Hepatocyte (in vitro differentiated cells): ENCODE data around the gene TPBGL.

Experiments
- EZH2phosphoT487 ChIP-seq: fragments of 200-600 bp; sonication (generic); IDR thresholded peaks from one replicate; pipeline ENCODE4 v1.6.1; 2018; ENCODE audit warnings: antibody characterized with exemption, mild to moderate bottlenecking, low read depth, moderate library complexity; ENCODE audit not compliant: unreplicated experiment, severe bottlenecking
- TF ChIP-seq, protein P1 (sequence below): fragments of 200-600 bp; sonication (generic); IDR thresholded peaks from 2 replicates; pipeline ENCODE4 v1.5.1; 2016; ENCODE audit warnings: antibody characterized with exemption, mild to moderate bottlenecking; ENCODE audit not compliant: poor library complexity

DNA sequence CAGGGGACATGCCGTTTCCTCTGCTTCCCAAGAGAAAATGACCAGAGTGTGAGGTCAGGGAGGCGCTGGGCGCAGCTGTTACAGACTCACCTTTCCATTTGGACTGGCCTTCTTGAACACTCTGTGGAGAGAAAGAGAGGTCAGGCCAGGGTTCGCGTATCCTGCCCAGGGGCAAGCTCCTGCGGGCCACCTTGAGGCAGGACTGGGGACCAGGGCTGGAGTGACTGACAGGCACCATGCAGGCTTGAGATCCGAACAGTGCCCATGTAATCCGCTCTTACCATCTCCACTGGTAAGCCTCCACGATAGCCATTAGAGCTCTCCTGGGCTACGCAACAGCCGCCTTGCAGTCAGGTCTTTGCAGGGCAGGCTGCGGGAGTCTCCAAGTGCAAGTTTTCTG is 49.3 kb downstream of the TPBGL start:
- TF ChIP-seq, protein P1, sequence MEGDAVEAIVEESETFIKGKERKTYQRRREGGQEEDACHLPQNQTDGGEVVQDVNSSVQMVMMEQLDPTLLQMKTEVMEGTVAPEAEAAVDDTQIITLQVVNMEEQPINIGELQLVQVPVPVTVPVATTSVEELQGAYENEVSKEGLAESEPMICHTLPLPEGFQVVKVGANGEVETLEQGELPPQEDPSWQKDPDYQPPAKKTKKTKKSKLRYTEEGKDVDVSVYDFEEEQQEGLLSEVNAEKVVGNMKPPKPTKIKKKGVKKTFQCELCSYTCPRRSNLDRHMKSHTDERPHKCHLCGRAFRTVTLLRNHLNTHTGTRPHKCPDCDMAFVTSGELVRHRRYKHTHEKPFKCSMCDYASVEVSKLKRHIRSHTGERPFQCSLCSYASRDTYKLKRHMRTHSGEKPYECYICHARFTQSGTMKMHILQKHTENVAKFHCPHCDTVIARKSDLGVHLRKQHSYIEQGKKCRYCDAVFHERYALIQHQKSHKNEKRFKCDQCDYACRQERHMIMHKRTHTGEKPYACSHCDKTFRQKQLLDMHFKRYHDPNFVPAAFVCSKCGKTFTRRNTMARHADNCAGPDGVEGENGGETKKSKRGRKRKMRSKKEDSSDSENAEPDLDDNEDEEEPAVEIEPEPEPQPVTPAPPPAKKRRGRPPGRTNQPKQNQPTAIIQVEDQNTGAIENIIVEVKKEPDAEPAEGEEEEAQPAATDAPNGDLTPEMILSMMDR, result no peak
- no peak for TF ChIP-seq EZH2phosphoT487
